ENCODE data around the gene CYTH3.

DNA sequence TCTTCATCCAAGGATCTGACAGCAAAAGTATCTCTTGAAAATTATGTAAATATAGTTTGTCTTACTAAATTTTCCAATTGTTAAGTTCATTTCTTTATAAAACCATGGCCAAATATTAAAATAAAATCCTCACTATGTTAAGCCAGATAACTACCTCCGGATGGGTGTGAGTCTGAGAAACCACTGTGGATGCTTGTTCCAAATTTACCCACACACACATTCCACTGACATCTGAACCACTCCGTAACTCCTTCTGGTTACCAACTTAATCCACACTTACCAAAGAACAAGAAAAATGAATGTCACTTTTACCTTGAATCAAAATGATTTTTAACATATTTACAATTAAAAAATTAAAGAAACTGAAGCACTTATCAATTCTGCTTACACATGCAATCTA is 19.7 kb downstream of the CYTH3 start:
- TF ChIP-seq POLR2AphosphoS5 (IDR thresholded peaks at IDR 0.05) = no peak
- TF ChIP-seq POLR2A (IDR thresholded peaks at IDR 0.05) = no peak

Data from prostate gland (tissue), 1 donor.